Adrenal gland (tissue), 12 donors: ENCODE measurements around the gene MALL. TPM values are rescaled to one million over a fixed set of nuclear protein-coding genes. Genes with fewer than 3 reads are reported as not detected.

Experiments used
- DNase-seq, 7 donors: peaks; one replicate each; pipeline ENCODE4 v3.0.0-alpha.2; 2019 to 2020
- H3K27ac ChIP-seq, 5 donors: fragments of 200-600 bp; sonication (generic) in 4 of 5; 1 replicate in 3 of 5; 2 replicates in 2 of 5; pipeline versions ENCODE4 v1.5.1 to v1.8.0; 2016 to 2020; ENCODE audit warnings: mild to moderate bottlenecking in 1 of 5
- H3K27me3 ChIP-seq: fragments of 200-600 bp; 2 replicates; pipeline ENCODE4 v1.8.0; 2021
- H3K36me3 ChIP-seq, 2 donors: fragments of 200-600 bp; replicated peaks in 1 of 2; 1 replicate in 1 of 2; 2 replicates in 1 of 2; pipeline versions ENCODE4 v1.5.1 to v1.8.0; 2018 to 2022
- H3K4me1 ChIP-seq, 2 donors: fragments of 200-600 bp; replicated peaks in 1 of 2; 1 replicate in 1 of 2; 2 replicates in 1 of 2; pipeline versions ENCODE4 v1.5.1 to v1.8.0; 2018 to 2021
- H3K4me3 ChIP-seq, 4 donors: fragments of 200-600 bp; sonication (generic) in 3 of 4; one replicate each; pipeline ENCODE4 v1.5.1; 2016 to 2018
- H3K9me3 ChIP-seq, 3 donors: fragments of 200-600 bp; sonication (generic) in 1 of 3; replicated peaks in 1 of 3; 1 replicate in 2 of 3; 2 replicates in 1 of 3; pipeline versions ENCODE4 v1.5.1 to v1.8.0; 2016 to 2021
- CTCF ChIP-seq, 6 experiments: fragments of 450-650 bp in 4 of 6; fragments of 200-600 bp in 2 of 6; sonication (generic) in 1 of 6; IDR thresholded peaks; 1 replicate in 5 of 6; 2 replicates in 1 of 6; pipeline versions ENCODE4 v1.5.1 to v1.8.0; 2016 to 2021; ENCODE audit warnings: antibody characterized with exemption in 6 of 6, mild to moderate bottlenecking in 2 of 6, moderate library complexity in 1 of 6
- POLR2A ChIP-seq, 2 donors: fragments of 450-650 bp; IDR thresholded peaks; one replicate each; pipeline ENCODE4 v1.6.1; 2017; ENCODE audit warnings: antibody characterized with exemption in 2 of 2, mild to moderate bottlenecking in 2 of 2, moderate library complexity in 1 of 2
- WGBS, 4 donors: extraction: QIAGEN DNeasy Blood & Tissue Kit in 2 of 4; methylation state at CpG; one replicate each; pipeline versions ENCODE4 v1.1.5 to v1.1.7; 2013 to 2017; 5-methylcytosine and 5-hydroxymethylcytosine counted together
- intact Hi-C, 2 donors: fragments of 100-400 bp; cut with DNase I; formaldehyde crosslinking; loops; one replicate each; pipeline versions ENCODE4 v1.14.1 to v1.15.0; 2022 to 2023
- polyA plus RNA-seq, 3 donors: library from polyadenylated mRNA; stranded (reverse); fragments of 200-250 nt in 2 of 3; fragments of 350-450 nt in 1 of 3; fragmentation: Illumina TruSeq in 1 of 3; extraction: RNeasy Lipid Tissue Mini Kit (QIAGEN cat#74804) in 1 of 3; gene quantifications; one replicate each; pipeline ENCODE4 v1.2.3, GENCODE V29; 2013 to 2014
- total RNA-seq, 9 donors: library from RNA; depleted of rRNA in 4 of 9; stranded (reverse); fragments of >200 nt in 4 of 9; fragments of 120-200 nt in 1 of 9; fragmentation: NEBNext Ultra II Directional in 1 of 9; extraction: Animal tissue kit (Norgen Biotek cat#: 25700) in 1 of 9; gene quantifications; one replicate each; pipeline versions ENCODE4 v1.1.0 to v1.2.4, GENCODE V29; 2013 to 2023
- donor health status: healthy with polysubstance abuse.
- donor health status: Bipolar disorder and iron deficiency.
- donor health status: DM: yes; HTN: yes; CAD: no.
- donor health status: DM: no; HTN: no; CAD: no.
- donor health status: DM: no; HTN: no; CAD: no.
- donor health status: DM: yes; HTN: yes; CAD: no.

MALL gene
- total and polyA plus RNA-seq, 12 donors, result 0.94 to 10.1 (median 4.8) TPM

- no peaks in the 10 kb centered on the region for H3K9me3 ChIP-seq
- DNase-seq, result no peak
- H3K4me1 ChIP-seq, result peaks cover 7 to 13% of the 10 kb centered on the region in 2 donors
- H3K36me3 ChIP-seq, result no peaks in the 10 kb centered on the region
- no peak overlapping the region for H3K27ac ChIP-seq
- no peak overlapping the region for H3K4me3 ChIP-seq
- H3K27me3 ChIP-seq, result no peaks in the 10 kb centered on the region
- TF ChIP-seq POLR2A (IDR thresholded peaks at IDR 0.05), result no peak
- no peak for TF ChIP-seq CTCF (IDR thresholded peaks at IDR 0.05)
- 62 to 82% (median 66%) methylated on average over 3 of the region's 3 CpGs for WGBS, 4 donors
- intact Hi-C loops, result no loop called here
Measured at GRCh38 chr2:110152943-110153342, 37.3 kb upstream of the MALL start.

GRCh38 chr2:110149330-110150220 is 34.0 kb upstream of the MALL start:
- Histone ChIP-seq H3K4me1 (peaks cover 7 to 13% of the 10 kb centered on the region in 2 donors), H3K4me3 (no peak overlapping the region), H3K36me3 (no peaks in the 10 kb centered on the region), H3K9me3 (no peaks in the 10 kb centered on the region), H3K27ac (peak overlapping the region in 2 of 5 donors; percentile 1 to 29), H3K27me3 (no peaks in the 10 kb centered on the region)
- intact Hi-C loops, result no loop called here
- TF ChIP-seq CTCF (IDR thresholded peaks at IDR 0.05), result no peak
- TF ChIP-seq POLR2A (IDR thresholded peaks at IDR 0.05), result no peak
- DNase-seq, result peak in 1 of 7 donors; percentile 4
- 43 to 58% (median 49%) methylated on average over 6 of the region's 6 CpGs for WGBS, 4 donors

- Histone ChIP-seq H3K27me3 (no peaks in the 10 kb centered on the region), H3K4me3 (no peak overlapping the region)
- 83 to 93% (median 88%) methylated on average over 2 of the region's 2 CpGs for WGBS, 4 donors
Measured at GRCh38 chr2:110146945-110147332, 31.3 kb upstream of the MALL start.

More at GRCh38 chr2:110146945-110147332, 31.3 kb upstream of the MALL start:
- H3K36me3 ChIP-seq, result no peaks in the 10 kb centered on the region
- peaks cover 7 to 13% of the 10 kb centered on the region in 2 donors for H3K4me1 ChIP-seq
- no peak for DNase-seq
- no peaks in the 10 kb centered on the region for H3K9me3 ChIP-seq
- TF ChIP-seq CTCF (IDR thresholded peaks at IDR 0.05) (no peak), POLR2A (IDR thresholded peaks at IDR 0.05) (no peak)
- no peak overlapping the region for H3K27ac ChIP-seq
- intact Hi-C loops, result no loop called here
